A549 (cell line): ENCODE measurements around the gene C1orf167. TPM values are rescaled to one million over a fixed set of nuclear protein-coding genes. Genes with fewer than 3 reads are reported as not detected.
A peak's percentile ranks its signal among the peaks of the same experiment; 100 is the strongest.

ENCODE experiments used
- ATAC-seq, 2 experiments: fragments of 200-7000 bp in 1 of 2; fragments of >200 bp in 1 of 2; cut with Nextera tagmentation in 1 of 2; cut with Tn5 transposase in 1 of 2; 3 replicates each; pipeline versions ENCODE4 v1.8.0 to v1.9.1; 2018 to 2020; ENCODE audit warnings: mild to moderate bottlenecking in 1 of 2, moderate library complexity in 1 of 2
- CTCF ChIA-PET: fragments of 300-600 bp; sonication (Branson Sonifier 250); formaldehyde crosslinking; extraction: SDS; loops from one replicate; lab custom pipeline; 2021; ENCODE audit warnings: antibody characterized with exemption, inconsistent platforms; lab: Yijun Ruan, JAX
- POLR2A ChIA-PET: fragments of 350-600 bp; formaldehyde crosslinking; extraction: SDS; loops from one replicate; lab custom pipeline; 2021; ENCODE audit warnings: antibody characterized with exemption, inconsistent platforms; lab: Yijun Ruan, JAX
- DNase-seq, 2 experiments: peaks; one replicate each; pipeline versions ENCODE4 v3.0.0 to v3.0.0-alpha.2; 2011 to 2016; ENCODE audit warnings: low read depth in 1 of 2, low spot score in 1 of 2
- FAIRE-seq: peaks from 2 replicates; lab custom pipeline; 2011; peaks lifted over from hg19 to GRCh38; lab: Jason Lieb, UNC
- H3K27ac ChIP-seq, 2 experiments: fragments of >200 bp; sonication (Bioruptor Twin); formaldehyde crosslinking; 3 replicates each; pipeline ENCODE4 v1.5.1; 2016 to 2017
- H3K4me1 ChIP-seq: fragments of >200 bp; sonication (Bioruptor Twin); formaldehyde crosslinking; 3 replicates; pipeline ENCODE4 v1.6.1; 2016
- H3K4me2 ChIP-seq: fragments of >200 bp; sonication (Bioruptor Twin); formaldehyde crosslinking; 3 replicates; pipeline ENCODE4 v1.6.1; 2016
- H3K4me3 ChIP-seq: fragments of >200 bp; sonication (Bioruptor Twin); formaldehyde crosslinking; 3 replicates; pipeline ENCODE4 v1.5.1; 2016
- H3K9me3 ChIP-seq: fragments of >200 bp; sonication (Bioruptor Twin); formaldehyde crosslinking; 3 replicates; pipeline ENCODE4 v1.6.1; 2016
- CBX8 ChIP-seq: fragments of 200-600 bp; sonication (generic); IDR thresholded peaks from 2 replicates; pipeline ENCODE4 v1.6.1; 2016
- CEBPB ChIP-seq, 2 experiments: fragments of >200 bp in 1 of 2; sonication (Bioruptor Twin) in 1 of 2; formaldehyde crosslinking in 1 of 2; IDR thresholded peaks; 2 replicates each; pipeline ENCODE4 v1.6.1; 2012 to 2016
- CTCF ChIP-seq: fragments of >200 bp; sonication (Bioruptor Twin); formaldehyde crosslinking; IDR thresholded peaks from 3 replicates; pipeline ENCODE4 v1.5.1; 2016
- E2F6 ChIP-seq: IDR thresholded peaks from 2 replicates; pipeline ENCODE4 v1.6.1; 2012; ENCODE audit warnings: low read depth, borderline replicate concordance
- ELK1 ChIP-seq: fragments of 150-350 bp; IDR thresholded peaks from 2 replicates; pipeline ENCODE4 v1.6.1; 2014; ENCODE audit warnings: low read depth, mild to moderate bottlenecking, low read length
- KDM1A ChIP-seq: fragments of 200-600 bp; sonication (generic); IDR thresholded peaks from 2 replicates; pipeline ENCODE4 v1.6.1; 2016; ENCODE audit warnings: low read depth, mild to moderate bottlenecking
- MAX ChIP-seq: IDR thresholded peaks from 2 replicates; pipeline ENCODE4 v1.6.1; 2012
- PBX3 ChIP-seq: IDR thresholded peaks from 2 replicates; pipeline ENCODE4 v1.6.1; 2012
- POLR2A ChIP-seq: IDR thresholded peaks from 2 replicates; pipeline ENCODE4 v1.6.1; 2012; ENCODE audit warnings: mild to moderate bottlenecking, low read length
- POLR2AphosphoS2 ChIP-seq: conservative IDR thresholded peaks from 2 replicates; pipeline ENCODE4 v1.6.1; 2012; ENCODE audit warnings: low read length, improper control_type of control experiment, inconsistent platforms
- RAD21 ChIP-seq, 2 experiments: fragments of >200 bp in 1 of 2; sonication (Bioruptor Twin) in 1 of 2; formaldehyde crosslinking in 1 of 2; IDR thresholded peaks in 1 of 2; conservative IDR thresholded peaks in 1 of 2; 2 replicates in 1 of 2; 3 replicates in 1 of 2; pipeline ENCODE4 v1.6.1; 2012 to 2018; ENCODE audit warnings: inconsistent platforms in 1 of 2
- SMC3 ChIP-seq: fragments of >200 bp; sonication (Bioruptor Twin); formaldehyde crosslinking; IDR thresholded peaks from 3 replicates; pipeline ENCODE4 v1.6.1; 2018; ENCODE audit warnings: inconsistent platforms
- USF2 ChIP-seq: fragments of 450-650 bp; IDR thresholded peaks from 2 replicates; pipeline ENCODE4 v1.6.1; 2014; ENCODE audit warnings: antibody characterized with exemption
- ZC3H11A ChIP-seq: fragments of 450-650 bp; IDR thresholded peaks from 2 replicates; pipeline ENCODE4 v1.6.1; 2014; ENCODE audit warnings: antibody characterized with exemption, mild to moderate bottlenecking
- WGBS: methylation state at CpG from one replicate; pipeline ENCODE4 v1.1.6; 2017; ENCODE audit errors: missing lambda C conversion rate; 5-methylcytosine and 5-hydroxymethylcytosine counted together
- polyA plus RNA-seq, 4 experiments: library from polyadenylated mRNA; depleted of rRNA in 3 of 4; stranded (reverse); fragments of >200 nt; fragmentation: RNase III in 1 of 4; extraction: RNeasy Plus Mini Kit Qiagen cat#74134 plus additional on column Dnase treatment in 1 of 4; gene quantifications; 2 replicates in 3 of 4; 3 replicates in 1 of 4; pipeline ENCODE4 v1.2.3, GENCODE V29; 2011 to 2017

The C1orf167 gene
- polyA plus RNA-seq, 2 of the 4 experiments (the other 2 are of a cell fraction), result not detected

- POLR2A ChIA-PET, result no interaction called here
- no peak for TF ChIP-seq USF2
- TF ChIP-seq RAD21 (conservative IDR thresholded peaks at IDR 0.05 in 1 of 2, IDR thresholded peaks at IDR 0.05 in 1 of 2), result no peak
- TF ChIP-seq E2F6, result no peak
- TF ChIP-seq PBX3, result no peak
- TF ChIP-seq CEBPB (IDR thresholded peaks at IDR 0.05), result peak in 1 of 2 experiments; percentile 35; a peak in 2 of 4 replicates
- no peak for TF ChIP-seq KDM1A
- TF ChIP-seq POLR2AphosphoS2, result no peak
- Histone ChIP-seq H3K4me2 (no peak overlapping the region), H3K4me3 (no peak overlapping the region), H3K9me3 (no peaks in the 10 kb centered on the region), H3K4me1 (0 out of 3 replicates have a peak, but pooled peaks cover 4% of the 10 kb centered on the region), H3K27ac (no peak overlapping the region)
- DNase-seq (no peak), ATAC-seq (no peak), FAIRE-seq (no peak)
- WGBS, result 57% methylated on average over 11 of the region's 11 CpGs
- CTCF ChIA-PET, result interaction anchor here (1.0 to 2.6 kb wide), 4 partner anchors 9 to 675 kb away, joined by 3 to 7 read pairs (median 4); no protein-coding TSS in a partner anchor
Observed at GRCh38 chr1:11713095-11713494, 48.9 kb upstream of the C1orf167 start.

- Histone ChIP-seq H3K27ac (no peak overlapping the region), H3K4me1 (no peaks in the 10 kb centered on the region), H3K4me3 (no peak overlapping the region), H3K9me3 (no peaks in the 10 kb centered on the region), H3K4me2 (no peak overlapping the region)
- ATAC-seq (no peak), DNase-seq (no peak), FAIRE-seq (no peak)
- ChIA-PET CTCF (interaction anchor here (0.5 to 9.8 kb wide), 7 partner anchors 15 to 677 kb away, joined by 3 to 107 read pairs (median 4); partner anchors contain the start of gene FBXO6), POLR2A (no interaction called here)
- WGBS, result 68% methylated on average over 13 of the region's 24 CpGs
- TF ChIP-seq CEBPB (IDR thresholded peaks at IDR 0.05), result no peak
- TF ChIP-seq ZC3H11A, result no peak
- no peak for TF ChIP-seq CBX8
Observed at GRCh38 chr1:11714831-11715575, 47.0 kb upstream of the C1orf167 start.

- Histone ChIP-seq H3K4me2 (peak overlapping the region; percentile 82), H3K27ac (peak overlapping the region; percentile 52 to 79; a peak in 5 of 6 replicates), H3K4me1 (no peaks in the 10 kb centered on the region), H3K9me3 (no peaks in the 10 kb centered on the region), H3K4me3 (peak overlapping the region; percentile 32)
- DNase-seq (peak in 1 of 2 experiments; percentile 53), FAIRE-seq (no peak), ATAC-seq (peak; percentile 78 to 80)
- TF ChIP-seq RAD21 (conservative IDR thresholded peaks at IDR 0.05 in 1 of 2, IDR thresholded peaks at IDR 0.05 in 1 of 2) (peak; percentile 84 to 86), MAX (peak; percentile 69), SMC3 (peak; percentile 75), CTCF (peak; percentile 77), POLR2A (no peak), E2F6 (peak; percentile 61; the same call in 1 of the 2 replicates), ELK1 (no peak)
- 17% methylated on average over 35 of the region's 44 CpGs for WGBS
- ChIA-PET POLR2A (interaction anchor here (0.9 kb wide), 1 partner anchor 55 kb away, joined by 4 read pairs; the partner anchor contains the start of gene FBXO6), CTCF (interaction anchor here (0.6 to 9.8 kb wide), 30 partner anchors 9 to 682 kb away, joined by 3 to 107 read pairs (median 6); partner anchors contain the start of genes AGTRAP, DRAXIN and FBXO6)
Observed at GRCh38 chr1:11719313-11720032, 42.5 kb upstream of the C1orf167 start.
